C4-2B (cell line): ENCODE data around the gene CFAP97.
A peak's percentile ranks its signal among the peaks of the same experiment; 100 is the strongest.
"Not testable (repeated sequence)": the region's sequence is repeated elsewhere in the genome, so short reads cannot be mapped to it uniquely, and the experiment has no call there.

ENCODE experiments used
- H3K27ac ChIP-seq: fragments of 450-650 bp; 2 replicates; pipeline ENCODE4 v1.5.1; 2017
- CTCF ChIP-seq: fragments of 450-650 bp; conservative IDR thresholded peaks from 2 replicates; pipeline ENCODE4 v1.5.1; 2017; ENCODE audit warnings: mild to moderate bottlenecking
- ZFX ChIP-seq: fragments of 450-650 bp; IDR thresholded peaks from 2 replicates; pipeline ENCODE4 v1.6.1; 2017

The CFAP97 gene

GRCh38 chr4:185205697-185206342 is 2.0 kb upstream of the CFAP97 start:
- H3K27ac ChIP-seq, result peak overlapping the region; percentile 91
- TF ChIP-seq CTCF, result no peak
- no peak for TF ChIP-seq ZFX

- peak overlapping the region; percentile 91 for H3K27ac ChIP-seq
These were observed 1.3 kb upstream of the CFAP97 start for GRCh38 chr4:185205073-185205472.

- peak overlapping the region; percentile 91 for H3K27ac ChIP-seq
- TF ChIP-seq ZFX, result no peak
- TF ChIP-seq CTCF, result peak; percentile 21; the same call in 1 of the 2 replicates
These were observed 574 bp upstream of the CFAP97 start for GRCh38 chr4:185204238-185204910.

GRCh38 chr4:185202984-185203485 is 765 bp downstream of the CFAP97 start:
- peak overlapping the region; percentile 91 for H3K27ac ChIP-seq
- TF ChIP-seq ZFX (no peak), CTCF (no peak)

GRCh38 chr4:185201977-185202962 is 1.5 kb downstream of the CFAP97 start:
- TF ChIP-seq ZFX, result no peak
- no peak for TF ChIP-seq CTCF
- H3K27ac ChIP-seq, result peak overlapping the region; percentile 91

- H3K27ac ChIP-seq, result not testable (repeated sequence)
These were observed 5.6 kb downstream of the CFAP97 start for GRCh38 chr4:185198189-185198588.

- no peak overlapping the region for H3K27ac ChIP-seq
- TF ChIP-seq CTCF (no peak), ZFX (no peak)
These were observed 7.4 kb downstream of the CFAP97 start for GRCh38 chr4:185196437-185196836.
